SH-SY5Y (cell line): ENCODE results near the gene DNAJC7.

ENCODE experiments used
- GATA2 ChIP-seq: IDR thresholded peaks from 2 replicates; pipeline ENCODE4 v1.6.1; 2011; ENCODE audit warnings: mild to moderate bottlenecking, low read depth, low read length
- GATA3 ChIP-seq: IDR thresholded peaks from 2 replicates; pipeline ENCODE4 v1.6.1; 2011; ENCODE audit warnings: low read depth, mild to moderate bottlenecking, low read length, moderate library complexity

DNA sequence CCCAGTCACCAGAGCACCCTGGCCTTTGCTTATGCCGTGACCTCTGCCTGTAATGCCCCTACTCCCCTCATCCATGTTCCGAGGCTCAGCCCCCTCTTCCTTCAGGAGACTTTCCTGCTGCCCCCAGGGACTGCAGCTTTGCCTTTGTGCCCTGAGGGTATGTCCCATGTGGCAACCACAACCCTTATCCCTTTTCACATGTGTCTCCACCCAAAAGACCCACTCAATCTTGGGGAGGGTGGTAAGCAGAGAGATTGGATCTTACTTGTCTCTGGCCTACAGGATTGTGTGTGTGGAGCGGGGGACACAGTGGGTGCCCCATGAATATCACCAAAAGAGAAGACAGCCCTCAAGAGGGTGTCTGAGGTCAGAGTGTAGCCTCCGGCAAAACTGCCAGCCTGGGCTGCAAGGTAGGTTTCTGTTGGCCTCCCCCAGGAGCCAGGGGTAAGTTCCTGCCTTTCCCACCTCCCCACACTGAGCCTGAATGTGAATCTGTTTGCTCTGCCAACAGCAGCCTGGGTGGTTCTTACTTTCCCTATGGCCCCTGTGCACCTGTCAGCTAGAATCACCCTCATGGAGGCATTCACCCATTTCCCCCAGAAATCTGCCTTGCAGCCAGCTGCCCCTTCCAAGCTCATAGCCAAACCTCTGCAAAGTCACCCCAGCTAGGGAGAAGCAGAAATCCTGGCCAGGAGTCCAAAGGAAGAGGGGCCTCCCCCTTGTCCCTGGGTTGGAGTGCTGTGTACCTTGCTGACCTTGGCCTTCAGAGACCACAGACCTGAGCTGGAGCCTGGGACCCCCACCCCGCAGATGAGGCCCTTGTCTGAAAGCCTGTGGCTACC lies 44.6 kb upstream of the DNAJC7 start:
- TF ChIP-seq GATA3 (no peak), GATA2 (no peak)
